Neural cell (in vitro differentiated cells): ENCODE data around the gene XRCC6. TPM values are rescaled to one million over a fixed set of nuclear protein-coding genes. Genes with fewer than 3 reads are reported as not detected.

Experiments
- H2AFZ ChIP-seq: fragments of 200-600, 300-800 bp; sonication (generic), shearing (Covaris generic); 2 replicates; pipeline ENCODE4 v1.6.0; 2014; ENCODE audit warnings: low read depth, mild to moderate bottlenecking, antibody characterized with exemption, low read length, moderate library complexity
- H3F3A ChIP-seq: fragments of 200-600 bp; shearing (Covaris generic); 2 replicates; pipeline ENCODE4 v1.6.1; 2016; ENCODE audit warnings: mild to moderate bottlenecking, moderate library complexity, mixed read lengths, antibody characterized with exemption, low read length; ENCODE audit not compliant: insufficient read depth, poor library complexity, severe bottlenecking
- H3K27ac ChIP-seq: fragments of 200-600, 300-800 bp; sonication (generic), shearing (Covaris generic); 2 replicates; pipeline ENCODE4 v1.5.1; 2014; ENCODE audit warnings: mild to moderate bottlenecking, low read length, moderate library complexity
- H3K27me3 ChIP-seq: fragments of 300-800, 200-600 bp; sonication (generic), shearing (Covaris generic); 2 replicates; pipeline ENCODE4 v1.6.0; 2014; ENCODE audit warnings: mild to moderate bottlenecking, low read depth, low read length, moderate library complexity; ENCODE audit not compliant: insufficient read depth
- H3K36me3 ChIP-seq: fragments of 300-800, 200-600 bp; sonication (generic), shearing (Covaris generic); 2 replicates; pipeline ENCODE4 v1.5.1; 2014; ENCODE audit warnings: mild to moderate bottlenecking, antibody characterized with exemption, low read length, moderate library complexity; ENCODE audit not compliant: insufficient read depth
- H3K4me2 ChIP-seq: fragments of 300-800, 200-600 bp; sonication (generic), shearing (Covaris generic); 2 replicates; pipeline ENCODE4 v1.6.0; 2014; ENCODE audit warnings: mild to moderate bottlenecking, low read length
- H3K4me3 ChIP-seq: fragments of 300-800, 200-600 bp; sonication (generic), shearing (Covaris generic); 2 replicates; pipeline ENCODE4 v1.5.1; 2014; ENCODE audit warnings: mild to moderate bottlenecking, low read length, moderate library complexity
- H3K79me2 ChIP-seq: fragments of 200-600 bp; shearing (Covaris generic); replicated peaks from 2 replicates; pipeline ENCODE4 v1.6.0; 2014; ENCODE audit warnings: mild to moderate bottlenecking, low read length, moderate library complexity; ENCODE audit not compliant: insufficient read depth
- H3K9ac ChIP-seq: fragments of 300-800, 200-600 bp; sonication (generic), shearing (Covaris generic); 2 replicates; pipeline ENCODE4 v1.6.1; 2016; ENCODE audit warnings: mild to moderate bottlenecking, low read length, mixed read lengths
- H3K9me2 ChIP-seq: fragments of 200-600 bp; shearing (Covaris generic); 2 replicates; pipeline ENCODE4 v1.6.1; 2016; ENCODE audit warnings: mild to moderate bottlenecking, low read length, mixed read lengths; ENCODE audit not compliant: insufficient read depth
- H3K9me3 ChIP-seq: fragments of 200-600, 300-800 bp; sonication (generic), shearing (Covaris generic); 2 replicates; pipeline ENCODE4 v1.6.1; 2016; ENCODE audit warnings: mild to moderate bottlenecking, mixed run types, low read length, moderate library complexity, mixed read lengths
- H4K20me1 ChIP-seq: fragments of 200-600 bp; shearing (Covaris generic); 2 replicates; pipeline ENCODE4 v1.6.1; 2016; ENCODE audit warnings: mild to moderate bottlenecking, mixed run types; ENCODE audit not compliant: insufficient read depth
- EP300 ChIP-seq: fragments of 450-650 bp; conservative IDR thresholded peaks from 2 replicates; pipeline ENCODE4 v1.6.1; 2014; ENCODE audit warnings: antibody characterized with exemption, mild to moderate bottlenecking, moderate library complexity; ENCODE audit not compliant: poor library complexity, severe bottlenecking
- EZH2 ChIP-seq: fragments of 200-600, 300-800 bp; shearing (Covaris generic), sonication (generic); IDR thresholded peaks from 2 replicates; pipeline ENCODE4 v1.6.1; 2014; ENCODE audit warnings: antibody characterized with exemption, low read length, borderline replicate concordance, mild to moderate bottlenecking; ENCODE audit not compliant: insufficient read depth, poor library complexity, severe bottlenecking
- MXI1 ChIP-seq: fragments of 450-650 bp; conservative IDR thresholded peaks from 2 replicates; pipeline ENCODE4 v1.6.1; 2014; ENCODE audit warnings: antibody characterized with exemption, mild to moderate bottlenecking; ENCODE audit not compliant: poor library complexity, severe bottlenecking
- POLR2AphosphoS5 ChIP-seq: IDR thresholded peaks from 2 replicates; pipeline ENCODE4 v1.6.1; 2012
- RAD21 ChIP-seq: fragments of 450-650 bp; conservative IDR thresholded peaks from 2 replicates; pipeline ENCODE4 v1.6.1; 2014; ENCODE audit warnings: antibody characterized with exemption, mild to moderate bottlenecking, moderate library complexity
- SMC3 ChIP-seq: fragments of 450-650 bp; conservative IDR thresholded peaks from 2 replicates; pipeline ENCODE4 v1.6.1; 2014; ENCODE audit warnings: antibody characterized with exemption, mild to moderate bottlenecking, moderate library complexity; ENCODE audit not compliant: poor library complexity
- TAF1 ChIP-seq: IDR thresholded peaks from 2 replicates; pipeline ENCODE4 v1.6.1; 2012; ENCODE audit warnings: low read depth
- polyA plus RNA-seq: library from polyadenylated mRNA; depleted of rRNA; stranded (reverse); fragments of >200 nt; gene quantifications from 2 replicates; pipeline ENCODE4 v1.2.3, GENCODE V29; 2014
- TF ChIP-seq, protein P1 (sequence below): IDR thresholded peaks from 2 replicates; pipeline ENCODE4 v1.6.1; 2012; ENCODE audit warnings: borderline replicate concordance
- TF ChIP-seq, protein P2 (sequence below): fragments of 450-650 bp; IDR thresholded peaks from 2 replicates; pipeline ENCODE4 v1.5.1; 2014; ENCODE audit warnings: antibody characterized with exemption, mild to moderate bottlenecking, moderate library complexity; ENCODE audit not compliant: poor library complexity, severe bottlenecking

Gene XRCC6
- polyA plus RNA-seq, 1 donor from 2014 or later, result 398 TPM

GRCh38 chr22:41657709-41658108 lies 36.6 kb downstream of the XRCC6 start:
- Histone ChIP-seq H3K36me3 (peaks cover 10% of the 10 kb centered on the region), H3K27ac (no peak overlapping the region)

GRCh38 chr22:41658869-41659268 lies 37.8 kb downstream of the XRCC6 start:
- Histone ChIP-seq H3K4me2 (no peak overlapping the region), H3K27ac (no peak overlapping the region), H3K9ac (no peak overlapping the region), H3K4me3 (no peak overlapping the region), H3K9me3 (no peaks in the 10 kb centered on the region), H2AFZ (no peak overlapping the region), H3F3A (no peaks in the 10 kb centered on the region), H3K79me2 (no peaks in the 10 kb centered on the region), H3K27me3 (no peaks in the 10 kb centered on the region), H3K9me2 (no peaks in the 10 kb centered on the region), H3K36me3 (peaks cover 7% of the 10 kb centered on the region), H4K20me1 (no peaks in the 10 kb centered on the region)
- no peak for TF ChIP-seq EP300

More at GRCh38 chr22:41657709-41658108, 36.6 kb downstream of the XRCC6 start:
- Histone ChIP-seq H3K9me3 (no peaks in the 10 kb centered on the region), H3K4me2 (no peak overlapping the region), H3K4me3 (no peak overlapping the region), H3K79me2 (no peaks in the 10 kb centered on the region), H3K9me2 (no peaks in the 10 kb centered on the region), H2AFZ (no peak overlapping the region), H4K20me1 (no peaks in the 10 kb centered on the region), H3K27me3 (no peaks in the 10 kb centered on the region), H3K9ac (no peak overlapping the region), H3F3A (no peaks in the 10 kb centered on the region)
- TF ChIP-seq, protein P1, sequence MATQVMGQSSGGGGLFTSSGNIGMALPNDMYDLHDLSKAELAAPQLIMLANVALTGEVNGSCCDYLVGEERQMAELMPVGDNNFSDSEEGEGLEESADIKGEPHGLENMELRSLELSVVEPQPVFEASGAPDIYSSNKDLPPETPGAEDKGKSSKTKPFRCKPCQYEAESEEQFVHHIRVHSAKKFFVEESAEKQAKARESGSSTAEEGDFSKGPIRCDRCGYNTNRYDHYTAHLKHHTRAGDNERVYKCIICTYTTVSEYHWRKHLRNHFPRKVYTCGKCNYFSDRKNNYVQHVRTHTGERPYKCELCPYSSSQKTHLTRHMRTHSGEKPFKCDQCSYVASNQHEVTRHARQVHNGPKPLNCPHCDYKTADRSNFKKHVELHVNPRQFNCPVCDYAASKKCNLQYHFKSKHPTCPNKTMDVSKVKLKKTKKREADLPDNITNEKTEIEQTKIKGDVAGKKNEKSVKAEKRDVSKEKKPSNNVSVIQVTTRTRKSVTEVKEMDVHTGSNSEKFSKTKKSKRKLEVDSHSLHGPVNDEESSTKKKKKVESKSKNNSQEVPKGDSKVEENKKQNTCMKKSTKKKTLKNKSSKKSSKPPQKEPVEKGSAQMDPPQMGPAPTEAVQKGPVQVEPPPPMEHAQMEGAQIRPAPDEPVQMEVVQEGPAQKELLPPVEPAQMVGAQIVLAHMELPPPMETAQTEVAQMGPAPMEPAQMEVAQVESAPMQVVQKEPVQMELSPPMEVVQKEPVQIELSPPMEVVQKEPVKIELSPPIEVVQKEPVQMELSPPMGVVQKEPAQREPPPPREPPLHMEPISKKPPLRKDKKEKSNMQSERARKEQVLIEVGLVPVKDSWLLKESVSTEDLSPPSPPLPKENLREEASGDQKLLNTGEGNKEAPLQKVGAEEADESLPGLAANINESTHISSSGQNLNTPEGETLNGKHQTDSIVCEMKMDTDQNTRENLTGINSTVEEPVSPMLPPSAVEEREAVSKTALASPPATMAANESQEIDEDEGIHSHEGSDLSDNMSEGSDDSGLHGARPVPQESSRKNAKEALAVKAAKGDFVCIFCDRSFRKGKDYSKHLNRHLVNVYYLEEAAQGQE, result no peak
- TF ChIP-seq POLR2AphosphoS5 (no peak), SMC3 (no peak), EP300 (no peak), RAD21 (no peak), MXI1 (no peak), TAF1 (no peak)
- TF ChIP-seq, protein P2, sequence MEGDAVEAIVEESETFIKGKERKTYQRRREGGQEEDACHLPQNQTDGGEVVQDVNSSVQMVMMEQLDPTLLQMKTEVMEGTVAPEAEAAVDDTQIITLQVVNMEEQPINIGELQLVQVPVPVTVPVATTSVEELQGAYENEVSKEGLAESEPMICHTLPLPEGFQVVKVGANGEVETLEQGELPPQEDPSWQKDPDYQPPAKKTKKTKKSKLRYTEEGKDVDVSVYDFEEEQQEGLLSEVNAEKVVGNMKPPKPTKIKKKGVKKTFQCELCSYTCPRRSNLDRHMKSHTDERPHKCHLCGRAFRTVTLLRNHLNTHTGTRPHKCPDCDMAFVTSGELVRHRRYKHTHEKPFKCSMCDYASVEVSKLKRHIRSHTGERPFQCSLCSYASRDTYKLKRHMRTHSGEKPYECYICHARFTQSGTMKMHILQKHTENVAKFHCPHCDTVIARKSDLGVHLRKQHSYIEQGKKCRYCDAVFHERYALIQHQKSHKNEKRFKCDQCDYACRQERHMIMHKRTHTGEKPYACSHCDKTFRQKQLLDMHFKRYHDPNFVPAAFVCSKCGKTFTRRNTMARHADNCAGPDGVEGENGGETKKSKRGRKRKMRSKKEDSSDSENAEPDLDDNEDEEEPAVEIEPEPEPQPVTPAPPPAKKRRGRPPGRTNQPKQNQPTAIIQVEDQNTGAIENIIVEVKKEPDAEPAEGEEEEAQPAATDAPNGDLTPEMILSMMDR, result no peak

- Histone ChIP-seq H3K79me2 (no peaks in the 10 kb centered on the region), H3K27ac (no peak overlapping the region), H3K9me2 (no peaks in the 10 kb centered on the region), H3F3A (no peaks in the 10 kb centered on the region), H3K27me3 (no peaks in the 10 kb centered on the region), H3K36me3 (peaks cover 7% of the 10 kb centered on the region), H2AFZ (no peak overlapping the region), H3K9me3 (no peaks in the 10 kb centered on the region), H3K4me2 (no peak overlapping the region), H3K4me3 (no peak overlapping the region), H3K9ac (no peak overlapping the region), H4K20me1 (no peaks in the 10 kb centered on the region)
- TF ChIP-seq EZH2, result no peak
- no peak for TF ChIP-seq EP300
- TF ChIP-seq SMC3, result no peak
- TF ChIP-seq RAD21, result no peak
- TF ChIP-seq, protein P2, result no peak
- TF ChIP-seq, protein P1, result no peak
- no peak for TF ChIP-seq POLR2AphosphoS5
- TF ChIP-seq TAF1, result no peak
- no peak for TF ChIP-seq MXI1
Observed at GRCh38 chr22:41659941-41660340, 38.8 kb downstream of the XRCC6 start.
